Activated T-cell treated with anti-CD3 and anti-CD28 coated beads, Interleukin-2, amount 50 U/mL, for 72 hours (primary cell): Measurements from ENCODE around the gene CDYL. TPM values are rescaled to one million over a fixed set of nuclear protein-coding genes. Genes with fewer than 3 reads are reported as not detected.

Source experiments
- ATAC-seq, 2 donors: fragments of 150-1000 bp; cut with Tn5 transposase; replicated peaks in 1 of 2; 2 replicates each; pipeline ENCODE4 v1.10.0; 2021; ENCODE audit warnings: moderate library complexity in 2 of 2, mild to moderate bottlenecking in 1 of 2
- DNase-seq, 2 donors: peaks; one replicate each; pipeline ENCODE4 v3.0.0; 2021 to 2022; ENCODE audit warnings: mixed read lengths in 1 of 2
- H3K27ac Mint-ChIP-seq: one replicate; pipeline ENCODE4 v1.8.0; 2022; ENCODE audit warnings: mild to moderate bottlenecking, moderate library complexity, mixed read lengths
- H3K27me3 Mint-ChIP-seq: one replicate; pipeline ENCODE4 v1.8.0; 2022; ENCODE audit warnings: low read depth, mixed read lengths
- H3K36me3 Mint-ChIP-seq, 2 donors: one replicate each; pipeline ENCODE4 v1.8.0; 2022; ENCODE audit warnings: mixed read lengths in 2 of 2, mild to moderate bottlenecking in 1 of 2; ENCODE audit not compliant: insufficient read depth in 2 of 2
- H3K4me1 Mint-ChIP-seq: one replicate; pipeline ENCODE4 v1.8.0; 2022; ENCODE audit warnings: low read depth, mixed read lengths
- H3K4me3 Mint-ChIP-seq, 2 donors: one replicate each; pipeline ENCODE4 v1.8.0; 2022; ENCODE audit warnings: mild to moderate bottlenecking in 2 of 2, mixed read lengths in 2 of 2, moderate library complexity in 2 of 2
- H3K9me3 Mint-ChIP-seq, 2 donors: one replicate each; pipeline ENCODE4 v1.8.0; 2022; ENCODE audit warnings: mixed read lengths in 2 of 2
- total RNA-seq, 2 donors: library from RNA; stranded (reverse); gene quantifications; one replicate each; pipeline ENCODE4 v1.2.3, GENCODE V29; 2022

CDYL gene
- total RNA-seq, 2 donors from 2014 or later = 39.2 to 40.8 TPM

GRCh38 chr6:4776493-4777393 is 539 bp downstream of the CDYL start:
- peak overlapping the region; percentile 86 to 92 for H3K4me3 Mint-ChIP-seq
- peaks cover 11 to 22% of the 10 kb centered on the region in 2 donors for H3K36me3 Mint-ChIP-seq
- peak; percentile 30 to 52 for DNase-seq
- H3K4me1 Mint-ChIP-seq = peaks cover 61% of the 10 kb centered on the region
- H3K9me3 Mint-ChIP-seq = peaks cover 6 to 8% of the 10 kb centered on the region in 2 donors
- peaks cover 13% of the 10 kb centered on the region for H3K27me3 Mint-ChIP-seq
- peak; percentile 33 to 34 for ATAC-seq
- H3K27ac Mint-ChIP-seq = peak overlapping the region; percentile 85

GRCh38 chr6:4777394-4777935 is 1.3 kb downstream of the CDYL start:
- ATAC-seq (no peak), DNase-seq (no peak)
- Mint-ChIP-seq H3K4me1 (peaks cover 68% of the 10 kb centered on the region), H3K27ac (peak overlapping the region; percentile 85), H3K9me3 (peaks cover 6 to 8% of the 10 kb centered on the region in 2 donors), H3K27me3 (peaks cover 13% of the 10 kb centered on the region), H3K4me3 (peak overlapping the region; percentile 86 to 92), H3K36me3 (peaks cover 11 to 22% of the 10 kb centered on the region in 2 donors)

- ATAC-seq (peak; percentile 21 to 23), DNase-seq (no peak)
- H3K4me3 Mint-ChIP-seq = peak overlapping the region; percentile 86 to 92
- H3K27me3 Mint-ChIP-seq = peaks cover 13% of the 10 kb centered on the region
- peaks cover 11 to 25% of the 10 kb centered on the region in 2 donors for H3K36me3 Mint-ChIP-seq
- peaks cover 6 to 7% of the 10 kb centered on the region in 2 donors for H3K9me3 Mint-ChIP-seq
- peak overlapping the region; percentile 85 for H3K27ac Mint-ChIP-seq
- peaks cover 70% of the 10 kb centered on the region for H3K4me1 Mint-ChIP-seq
These were observed 1.9 kb downstream of the CDYL start for GRCh38 chr6:4778086-4778485.

GRCh38 chr6:4780360-4780812 is 4.2 kb downstream of the CDYL start:
- Mint-ChIP-seq H3K36me3 (peaks cover 8 to 33% of the 10 kb centered on the region in 2 donors), H3K27me3 (no peaks in the 10 kb centered on the region), H3K9me3 (peaks cover 6 to 10% of the 10 kb centered on the region in 2 donors), H3K27ac (no peak overlapping the region), H3K4me3 (peak overlapping the region in 1 of 2 donors; percentile 56), H3K4me1 (peaks cover 61% of the 10 kb centered on the region)
- DNase-seq (no peak), ATAC-seq (no peak)

- Mint-ChIP-seq H3K4me1 (peaks cover 71% of the 10 kb centered on the region), H3K4me3 (peak overlapping the region; percentile 22 to 71)
These were observed 5.2 kb downstream of the CDYL start for GRCh38 chr6:4781426-4781825.

GRCh38 chr6:4781967-4782575 is 5.9 kb downstream of the CDYL start:
- Mint-ChIP-seq H3K27me3 (no peaks in the 10 kb centered on the region), H3K4me1 (peaks cover 78% of the 10 kb centered on the region), H3K9me3 (peaks cover 6 to 10% of the 10 kb centered on the region in 2 donors), H3K36me3 (peaks cover 8 to 33% of the 10 kb centered on the region in 2 donors), H3K4me3 (peak overlapping the region in 1 of 2 donors; percentile 71), H3K27ac (no peak overlapping the region)
- no peak for ATAC-seq
- no peak for DNase-seq

More at GRCh38 chr6:4781426-4781825, 5.2 kb downstream of the CDYL start:
- no peaks in the 10 kb centered on the region for H3K27me3 Mint-ChIP-seq
- no peak overlapping the region for H3K27ac Mint-ChIP-seq
- peaks cover 6 to 10% of the 10 kb centered on the region in 2 donors for H3K9me3 Mint-ChIP-seq
- H3K36me3 Mint-ChIP-seq = peaks cover 8 to 33% of the 10 kb centered on the region in 2 donors
- ATAC-seq = no peak
- DNase-seq = no peak

- no peaks in the 10 kb centered on the region for H3K27me3 Mint-ChIP-seq
- peaks cover 63% of the 10 kb centered on the region for H3K4me1 Mint-ChIP-seq
- ATAC-seq (peak; percentile 57 to 63), DNase-seq (no peak)
- no peak overlapping the region for H3K27ac Mint-ChIP-seq
- H3K36me3 Mint-ChIP-seq = peaks cover 11 to 15% of the 10 kb centered on the region in 2 donors
- peaks cover 2 to 5% of the 10 kb centered on the region in 2 donors for H3K9me3 Mint-ChIP-seq
- H3K4me3 Mint-ChIP-seq = peak overlapping the region in 1 of 2 donors; percentile 72
These were observed 10.8 kb downstream of the CDYL start for GRCh38 chr6:4786996-4787395.

- Mint-ChIP-seq H3K4me1 (peaks cover 55% of the 10 kb centered on the region), H3K4me3 (no peak overlapping the region), H3K9me3 (peaks cover 2 to 3% of the 10 kb centered on the region in 2 donors), H3K27me3 (no peaks in the 10 kb centered on the region), H3K36me3 (peaks cover 8 to 11% of the 10 kb centered on the region in 2 donors), H3K27ac (no peak overlapping the region)
- no peak for ATAC-seq
- no peak for DNase-seq
These were observed 12.3 kb downstream of the CDYL start for GRCh38 chr6:4788482-4788881.

- Mint-ChIP-seq H3K27ac (no peak overlapping the region), H3K4me1 (peaks cover 55% of the 10 kb centered on the region), H3K9me3 (peaks cover under 1 to 2% of the 10 kb centered on the region in 2 donors), H3K27me3 (no peaks in the 10 kb centered on the region), H3K4me3 (no peak overlapping the region), H3K36me3 (peaks cover 2 to 6% of the 10 kb centered on the region in 2 donors)
- ATAC-seq = no peak
- DNase-seq = no peak
These were observed 12.9 kb downstream of the CDYL start for GRCh38 chr6:4788953-4789584.

GRCh38 chr6:4790158-4790899 is 14.1 kb downstream of the CDYL start:
- peaks cover 0 to 2% of the 10 kb centered on the region in 2 donors for H3K9me3 Mint-ChIP-seq
- H3K36me3 Mint-ChIP-seq = peaks cover 0 to 5% of the 10 kb centered on the region in 2 donors
- peaks cover 49% of the 10 kb centered on the region for H3K4me1 Mint-ChIP-seq
- H3K4me3 Mint-ChIP-seq = peak overlapping the region; percentile 14 to 54
- no peaks in the 10 kb centered on the region for H3K27me3 Mint-ChIP-seq
- ATAC-seq (peak; percentile 55 to 56), DNase-seq (no peak)
- peak overlapping the region; percentile 68 for H3K27ac Mint-ChIP-seq

- Mint-ChIP-seq H3K9me3 (no peaks in the 10 kb centered on the region), H3K36me3 (peaks cover 3% of the 10 kb centered on the region in 2 donors), H3K27ac (no peak overlapping the region), H3K4me1 (peaks cover 38% of the 10 kb centered on the region), H3K27me3 (no peaks in the 10 kb centered on the region), H3K4me3 (no peak overlapping the region)
- DNase-seq = no peak
- no peak for ATAC-seq
These were observed 18.0 kb downstream of the CDYL start for GRCh38 chr6:4794140-4794707.

- Mint-ChIP-seq H3K9me3 (peaks cover 0 to 2% of the 10 kb centered on the region in 2 donors), H3K27me3 (no peaks in the 10 kb centered on the region), H3K4me3 (peak overlapping the region in 1 of 2 donors; percentile 26), H3K27ac (peak overlapping the region; percentile 56), H3K4me1 (peaks cover 44% of the 10 kb centered on the region), H3K36me3 (peaks cover 4 to 12% of the 10 kb centered on the region in 2 donors)
- ATAC-seq = peak; percentile 57 to 72
- no peak for DNase-seq
These were observed 21.4 kb downstream of the CDYL start for GRCh38 chr6:4797587-4797986.
